Esophagus muscularis mucosa (tissue), 4 donors: Measurements from ENCODE around the gene NIN. TPM values are rescaled to one million over a fixed set of nuclear protein-coding genes. Genes with fewer than 3 reads are reported as not detected.
A peak's percentile ranks its signal among the peaks of the same experiment; 100 is the strongest.
"Not testable (repeated sequence)": the region's sequence is repeated elsewhere in the genome, so short reads cannot be mapped to it uniquely, and the experiment has no call there.

Experiments
- DNase-seq: peaks from one replicate; pipeline ENCODE4 v3.0.0-alpha.2; 2017; ENCODE audit errors: extremely low spot score
- H3K27ac ChIP-seq, 4 donors: fragments of 200-600 bp; sonication (generic); replicated peaks in 1 of 4; 1 replicate in 3 of 4; 2 replicates in 1 of 4; pipeline ENCODE4 v1.5.1; 2016 to 2019; ENCODE audit warnings: mild to moderate bottlenecking in 1 of 4
- H3K27me3 ChIP-seq, 4 donors: fragments of 200-600 bp; sonication (generic); one replicate each; pipeline versions ENCODE4 v1.5.1 to v1.6.0; 2016 to 2019
- H3K36me3 ChIP-seq, 4 donors: fragments of 200-600 bp; sonication (generic); one replicate each; pipeline ENCODE4 v1.5.1; 2016 to 2019
- H3K4me1 ChIP-seq, 4 donors: fragments of 200-600 bp; sonication (generic); one replicate each; pipeline ENCODE4 v1.5.1; 2016 to 2019
- H3K4me3 ChIP-seq, 4 donors: fragments of 200-600 bp; sonication (generic); 1 replicate in 2 of 4; 2 replicates in 2 of 4; pipeline ENCODE4 v1.5.1; 2016 to 2019; ENCODE audit warnings: mild to moderate bottlenecking in 4 of 4, moderate library complexity in 1 of 4
- H3K9me3 ChIP-seq, 4 donors: fragments of 200-600 bp; sonication (generic); 1 replicate in 3 of 4; 2 replicates in 1 of 4; pipeline ENCODE4 v1.5.1; 2016 to 2019
- CTCF ChIP-seq, 3 experiments: fragments of 200-600 bp in 2 of 3; fragments of 450-650 bp in 1 of 3; sonication (generic) in 2 of 3; IDR thresholded peaks; one replicate each; pipeline ENCODE4 v1.5.1; 2017 to 2019; ENCODE audit warnings: antibody characterized with exemption in 3 of 3, mild to moderate bottlenecking in 2 of 3, moderate library complexity in 1 of 3
- EP300 ChIP-seq: sonication (generic); formaldehyde crosslinking; IDR thresholded peaks from one replicate; pipeline ENCODE4 v1.6.1; 2017; ENCODE audit warnings: antibody characterized with exemption
- POLR2A ChIP-seq: fragments of 450-650 bp; IDR thresholded peaks from one replicate; pipeline ENCODE4 v1.6.1; 2017; ENCODE audit warnings: antibody characterized with exemption, moderate library complexity, mild to moderate bottlenecking, low read depth
- POLR2AphosphoS5 ChIP-seq, 2 donors: sonication (generic); formaldehyde crosslinking; IDR thresholded peaks; one replicate each; pipeline ENCODE4 v1.6.1; 2017; ENCODE audit warnings: antibody characterized with exemption in 2 of 2
- WGBS: methylation state at CpG from one replicate; pipeline ENCODE4 v1.1.5; 2018; 5-methylcytosine and 5-hydroxymethylcytosine counted together
- intact Hi-C: fragments of 100-400 bp; cut with DNase I; formaldehyde crosslinking; loops from one replicate; pipeline ENCODE4 v1.15.1; 2023
- total RNA-seq, 4 donors: library from RNA; depleted of rRNA; stranded (reverse); fragments of >200 nt; gene quantifications; one replicate each; pipeline versions ENCODE4 v1.1.0 to v1.2.1, GENCODE V29; 2016

The NIN gene
- total RNA-seq, 4 donors from 2014 or later: 26.2 to 38.8 (median 34.1) TPM

DNA sequence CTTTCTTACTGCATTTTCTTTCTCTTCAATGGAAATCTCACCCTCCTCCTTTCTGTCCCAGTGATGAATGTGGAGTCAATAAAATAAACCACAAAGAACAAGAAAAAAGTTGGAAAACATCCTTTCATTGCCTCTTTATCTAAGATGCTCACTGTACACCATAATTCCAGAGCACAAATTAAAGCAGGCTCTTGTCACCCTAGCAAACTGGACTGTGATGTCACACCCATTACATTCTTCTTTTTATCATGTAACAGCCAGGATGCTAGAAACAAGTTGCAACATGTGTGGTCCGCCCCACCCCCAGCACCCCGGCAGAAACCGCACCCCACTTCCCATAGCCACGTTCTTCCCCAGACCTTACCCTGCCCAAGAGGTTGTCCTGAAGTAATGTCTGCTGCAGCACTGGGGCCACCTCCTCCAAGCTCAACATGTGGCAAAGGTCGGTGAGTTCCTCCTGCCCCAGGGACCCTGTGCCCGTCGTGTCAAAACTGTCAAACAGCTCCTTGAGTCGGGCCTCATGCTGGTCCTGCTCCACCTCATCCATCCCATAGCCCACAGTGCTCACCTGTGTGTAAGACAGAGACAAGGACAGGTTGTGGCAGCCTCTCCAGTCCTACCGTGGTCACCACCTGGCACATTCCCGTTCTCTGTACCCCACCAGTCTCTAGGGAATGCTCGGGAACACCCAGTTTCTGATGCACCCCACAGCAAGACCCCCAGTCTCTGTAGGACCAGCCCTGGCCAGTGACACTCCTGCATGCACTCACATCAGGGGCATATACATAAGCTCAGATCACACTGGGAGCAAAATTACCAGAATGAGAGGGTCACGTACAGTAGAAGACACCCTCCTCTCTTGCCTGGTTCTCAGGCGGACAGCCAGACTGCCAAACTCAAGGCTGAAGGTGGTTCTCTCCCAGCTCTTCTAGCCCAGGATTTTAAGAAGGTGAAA lies 9.2 kb downstream of the NIN start:
- no peak overlapping the region for H3K27ac ChIP-seq
- H3K9me3 ChIP-seq: no peaks in the 10 kb centered on the region
- intact Hi-C loops: no loop called here
- peaks cover 18 to 59% (median 35%) of the 10 kb centered on the region in 4 donors for H3K4me1 ChIP-seq
- DNase-seq: peak; percentile 88
- TF ChIP-seq POLR2AphosphoS5 (IDR thresholded peaks at IDR 0.05): no peak
- no peak for TF ChIP-seq CTCF (IDR thresholded peaks at IDR 0.05)
- TF ChIP-seq EP300: no peak
- TF ChIP-seq POLR2A: no peak
- WGBS: 61% methylated on average over 11 of the region's 13 CpGs
- H3K36me3 ChIP-seq: no peaks in the 10 kb centered on the region
- H3K4me3 ChIP-seq: no peak overlapping the region
- H3K27me3 ChIP-seq: no peaks in the 10 kb centered on the region

- Histone ChIP-seq H3K36me3 (no peaks in the 10 kb centered on the region), H3K27me3 (no peaks in the 10 kb centered on the region), H3K27ac (no peak overlapping the region), H3K4me3 (no peak overlapping the region), H3K9me3 (no peaks in the 10 kb centered on the region), H3K4me1 (peaks cover 24 to 60% (median 40%) of the 10 kb centered on the region in 4 donors)
- DNase-seq: peak; percentile 19
- no peak for TF ChIP-seq POLR2AphosphoS5 (IDR thresholded peaks at IDR 0.05)
- TF ChIP-seq CTCF (IDR thresholded peaks at IDR 0.05): no peak
- TF ChIP-seq POLR2A: no peak
- TF ChIP-seq EP300: no peak
- 90% methylated on average over 3 of the region's 3 CpGs for WGBS
- intact Hi-C loops: no loop called here
These were observed 10.0 kb downstream of the NIN start for GRCh38 chr14:50820786-50821509.

GRCh38 chr14:50819303-50819702 lies 11.7 kb downstream of the NIN start:
- WGBS: 90% methylated on average over 6 of the region's 6 CpGs
- DNase-seq, H3K27me3 ChIP-seq, H3K4me3 ChIP-seq, H3K36me3 ChIP-seq, intact Hi-C loops, H3K9me3 ChIP-seq, H3K27ac ChIP-seq: not testable (repeated sequence)
- peaks cover 24 to 48% (median 41%) of the 10 kb centered on the region in 4 donors for H3K4me1 ChIP-seq

- TF ChIP-seq POLR2A: no peak
- no peak for TF ChIP-seq CTCF (IDR thresholded peaks at IDR 0.05)
- no peak for TF ChIP-seq EP300
- Histone ChIP-seq H3K4me1 (peaks cover 8 to 21% (median 15%) of the 10 kb centered on the region in 4 donors), H3K9me3 (no peaks in the 10 kb centered on the region), H3K36me3 (no peaks in the 10 kb centered on the region), H3K27ac (peak overlapping the region in 1 of 4 donors; percentile 12), H3K27me3 (no peaks in the 10 kb centered on the region), H3K4me3 (no peak overlapping the region)
- 61% methylated on average over 6 of the region's 6 CpGs for WGBS
- no peak for DNase-seq
- intact Hi-C loops: no loop called here
These were observed 14.4 kb downstream of the NIN start for GRCh38 chr14:50816395-50817047.

DNA sequence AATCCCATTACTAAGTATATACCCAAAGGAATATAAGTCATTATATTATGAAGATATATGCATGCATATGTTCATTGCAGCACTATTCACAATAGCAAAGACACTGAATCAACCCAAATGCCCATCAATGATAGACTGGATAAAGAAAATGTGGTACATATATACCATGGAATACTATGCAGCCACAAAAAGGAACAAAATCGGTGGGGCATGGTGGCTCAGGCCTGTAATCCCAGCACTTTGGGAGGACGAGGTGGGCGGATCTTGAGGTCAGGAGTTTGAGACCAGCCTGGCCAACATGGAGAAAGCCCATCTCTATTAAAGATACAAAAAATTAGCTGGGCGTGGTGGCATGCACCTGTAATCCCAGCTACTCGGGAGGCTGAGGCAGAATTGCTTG lies 15.4 kb downstream of the NIN start:
- DNase-seq, H3K4me3 ChIP-seq, H3K27me3 ChIP-seq, H3K27ac ChIP-seq, H3K9me3 ChIP-seq, intact Hi-C loops, H3K36me3 ChIP-seq: not testable (repeated sequence)
- peaks cover 8 to 15% (median 12%) of the 10 kb centered on the region in 4 donors for H3K4me1 ChIP-seq
- WGBS: 92% methylated on average over 5 of the region's 5 CpGs

DNA sequence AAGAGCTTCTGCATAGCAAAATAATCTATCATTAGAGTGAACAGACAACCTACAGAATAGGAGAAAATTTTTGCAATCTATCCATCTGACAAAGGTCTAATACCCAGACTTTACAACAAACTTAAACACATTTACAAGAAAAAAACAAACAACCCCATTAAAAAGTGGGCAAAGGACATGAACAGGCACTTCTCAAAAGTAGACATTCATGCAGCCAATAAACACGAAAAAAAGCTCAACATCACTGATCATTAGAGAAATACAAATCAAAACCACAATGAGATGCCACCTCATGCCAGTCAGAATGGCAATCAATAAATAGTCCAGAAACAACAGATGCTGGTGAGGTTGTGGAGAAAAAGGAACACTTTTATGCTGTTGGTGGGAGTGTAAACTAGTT lies 15.9 kb downstream of the NIN start:
- H3K4me1 ChIP-seq: peaks cover 8 to 15% (median 12%) of the 10 kb centered on the region in 4 donors
- H3K27ac ChIP-seq, intact Hi-C loops, H3K27me3 ChIP-seq, H3K36me3 ChIP-seq, H3K4me3 ChIP-seq, DNase-seq, H3K9me3 ChIP-seq: not testable (repeated sequence)
- WGBS: 93% methylated on average over 1 of the region's 1 CpG
